ENCODE measurements around the gene FYN.

- TF ChIP-seq CTCF (IDR thresholded peaks at IDR 0.05) = no peak
- no peak for TF ChIP-seq POLR2A (IDR thresholded peaks at IDR 0.05)
Observed at GRCh38 chr6:111711984-111712752, 161.1 kb downstream of the FYN start.
